Measurements from ENCODE around the gene TSPAN16. TPM values are rescaled to one million over a fixed set of nuclear protein-coding genes. Genes with fewer than 3 reads are reported as not detected.
A peak's percentile ranks its signal among the peaks of the same experiment; 100 is the strongest.

The TSPAN16 gene
- total RNA-seq, 3 donors from 2014 or later, result not detected

DNA sequence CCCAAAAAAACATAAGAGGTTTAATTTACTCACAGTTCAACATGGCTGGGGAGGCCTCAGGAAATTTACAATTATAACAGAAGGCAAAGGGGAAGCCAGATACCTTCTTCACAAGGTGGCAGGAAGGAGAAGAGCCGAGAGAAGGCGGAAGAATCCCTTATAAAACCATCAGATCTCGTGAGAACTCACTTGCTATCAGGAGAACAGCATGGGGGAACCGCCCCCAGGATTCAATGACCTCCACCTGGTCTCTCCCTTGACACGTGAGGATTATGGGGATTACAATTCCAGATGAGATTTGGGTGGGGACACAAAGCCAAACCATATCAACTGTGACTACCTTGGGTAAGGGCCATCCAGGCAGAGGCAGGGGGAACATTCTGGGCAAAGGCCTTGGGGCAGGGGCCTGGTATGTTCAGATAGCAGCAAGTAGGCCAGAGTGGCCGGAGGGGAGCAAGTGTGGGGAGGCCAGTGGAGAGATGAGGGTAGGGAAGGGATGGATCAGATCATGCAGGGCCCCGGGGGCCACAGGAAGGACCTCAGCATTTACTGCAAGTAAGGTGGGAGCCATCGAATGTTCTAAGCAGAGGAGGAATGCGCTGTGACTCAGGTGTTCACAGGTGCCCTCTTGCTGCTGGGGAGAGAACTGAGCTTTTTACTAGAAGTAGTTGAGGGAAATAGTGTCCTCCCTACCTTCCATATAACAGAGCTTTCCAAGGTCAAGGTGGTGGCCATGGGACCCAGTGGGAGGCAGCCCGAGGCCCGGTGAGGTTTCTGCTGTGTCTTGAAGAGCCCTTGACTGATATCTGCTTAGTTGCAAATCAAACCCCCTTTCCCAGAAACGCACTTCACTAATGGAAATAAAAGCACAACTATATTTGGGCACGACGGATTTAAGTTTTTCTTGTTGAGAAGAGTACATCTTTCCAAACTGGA, 25.5 kb downstream of the TSPAN16 start:
- no peak for ATAC-seq
- Histone ChIP-seq H3K4me1 (ENCODE audit: low read depth) (peaks cover 19% of the 10 kb centered on the region), H3K36me3 (ENCODE audit: low read depth) (no peaks in the 10 kb centered on the region), H3K4me3 (no peak overlapping the region), H3K9me3 (no peaks in the 10 kb centered on the region)
- DNase-seq, result peak in 1 of 3 donors; percentile 43
- TF ChIP-seq, protein P1, sequence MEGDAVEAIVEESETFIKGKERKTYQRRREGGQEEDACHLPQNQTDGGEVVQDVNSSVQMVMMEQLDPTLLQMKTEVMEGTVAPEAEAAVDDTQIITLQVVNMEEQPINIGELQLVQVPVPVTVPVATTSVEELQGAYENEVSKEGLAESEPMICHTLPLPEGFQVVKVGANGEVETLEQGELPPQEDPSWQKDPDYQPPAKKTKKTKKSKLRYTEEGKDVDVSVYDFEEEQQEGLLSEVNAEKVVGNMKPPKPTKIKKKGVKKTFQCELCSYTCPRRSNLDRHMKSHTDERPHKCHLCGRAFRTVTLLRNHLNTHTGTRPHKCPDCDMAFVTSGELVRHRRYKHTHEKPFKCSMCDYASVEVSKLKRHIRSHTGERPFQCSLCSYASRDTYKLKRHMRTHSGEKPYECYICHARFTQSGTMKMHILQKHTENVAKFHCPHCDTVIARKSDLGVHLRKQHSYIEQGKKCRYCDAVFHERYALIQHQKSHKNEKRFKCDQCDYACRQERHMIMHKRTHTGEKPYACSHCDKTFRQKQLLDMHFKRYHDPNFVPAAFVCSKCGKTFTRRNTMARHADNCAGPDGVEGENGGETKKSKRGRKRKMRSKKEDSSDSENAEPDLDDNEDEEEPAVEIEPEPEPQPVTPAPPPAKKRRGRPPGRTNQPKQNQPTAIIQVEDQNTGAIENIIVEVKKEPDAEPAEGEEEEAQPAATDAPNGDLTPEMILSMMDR (IDR thresholded peaks at IDR 0.05), result no peak
- intact Hi-C loops (cut with DNase I, micrococcal nuclease), result no loop called here

DNA sequence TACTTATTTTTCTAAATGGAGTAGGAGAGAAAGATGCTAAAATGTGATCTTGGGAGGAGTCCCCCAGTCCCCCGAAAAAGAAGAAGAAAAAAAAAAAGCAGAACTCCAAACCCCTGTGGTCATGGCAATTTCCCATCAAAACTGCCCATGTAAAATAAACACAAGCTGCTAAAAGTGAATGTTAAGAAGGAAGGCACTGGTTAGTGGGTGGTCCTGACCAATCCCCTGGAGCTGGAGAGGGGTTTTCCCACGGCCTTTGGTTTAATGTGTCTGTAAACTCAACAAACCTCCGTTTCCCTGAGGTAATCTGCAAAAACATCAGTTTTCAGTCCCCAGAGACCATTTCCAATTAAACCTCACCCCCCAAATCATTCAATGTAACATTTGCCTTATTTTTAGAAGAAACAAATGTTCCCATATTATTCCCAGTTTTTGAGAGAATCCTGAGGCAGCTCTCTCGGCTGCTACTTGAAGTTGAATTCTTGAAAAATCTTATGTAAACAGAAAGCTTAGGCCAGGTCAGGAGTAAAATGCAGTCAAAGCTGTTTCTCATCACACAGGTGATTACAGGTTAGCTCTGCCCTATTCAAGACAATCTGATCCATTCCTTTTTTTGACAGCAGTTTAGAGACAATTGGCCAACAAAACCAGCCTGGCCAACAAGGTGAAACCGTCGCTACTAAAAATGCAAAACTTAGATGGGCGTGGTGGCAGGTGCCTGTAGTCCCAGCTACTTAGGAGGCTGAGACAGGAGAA, 26.5 kb downstream of the TSPAN16 start:
- Histone ChIP-seq H3K36me3 (ENCODE audit: low read depth) (no peaks in the 10 kb centered on the region), H3K4me1 (ENCODE audit: low read depth) (peaks cover 19% of the 10 kb centered on the region), H3K9me3 (no peaks in the 10 kb centered on the region), H3K4me3 (no peak overlapping the region)
- intact Hi-C loops (cut with DNase I, micrococcal nuclease), result no loop called here
- DNase-seq, result no peak
- no peak for ATAC-seq
- TF ChIP-seq, protein P1 (IDR thresholded peaks at IDR 0.05), result no peak

DNA sequence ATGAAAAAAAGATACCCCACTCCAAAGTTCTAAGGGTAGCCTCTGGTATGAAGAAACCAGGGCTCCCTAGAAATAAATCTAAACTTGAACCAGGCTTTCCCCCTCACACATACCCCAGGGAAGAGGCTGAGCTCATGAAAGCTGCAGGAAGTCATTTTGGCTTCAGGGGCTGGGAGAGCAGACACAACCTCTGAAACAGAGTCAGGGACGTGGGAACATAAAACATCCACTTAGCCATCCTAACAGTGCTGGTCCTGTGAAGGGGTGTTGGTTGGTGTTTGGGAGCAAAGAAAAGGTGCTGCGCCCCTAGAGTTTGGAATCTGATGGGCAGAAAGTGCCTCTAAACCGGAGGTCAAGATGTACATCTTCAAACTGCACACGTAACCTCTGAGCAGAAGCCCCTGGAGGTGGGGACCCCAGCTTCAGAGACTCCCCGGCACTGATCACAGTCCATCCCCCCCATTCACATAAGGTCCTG, 27.7 kb downstream of the TSPAN16 start:
- Histone ChIP-seq H3K36me3 (ENCODE audit: low read depth) (no peaks in the 10 kb centered on the region), H3K4me3 (no peak overlapping the region), H3K4me1 (ENCODE audit: low read depth) (peaks cover 19% of the 10 kb centered on the region), H3K9me3 (no peaks in the 10 kb centered on the region)
- DNase-seq, result no peak
- intact Hi-C loops (cut with DNase I, micrococcal nuclease), result no loop called here
- TF ChIP-seq, protein P1 (IDR thresholded peaks at IDR 0.05), result no peak
- no peak for ATAC-seq

GRCh38 chr19:11324079-11324661, 28.2 kb downstream of the TSPAN16 start:
- intact Hi-C loops (cut with DNase I, micrococcal nuclease), result no loop called here
- Histone ChIP-seq H3K36me3 (ENCODE audit: low read depth) (no peaks in the 10 kb centered on the region), H3K9me3 (no peaks in the 10 kb centered on the region), H3K4me3 (no peak overlapping the region), H3K4me1 (ENCODE audit: low read depth) (peaks cover 19% of the 10 kb centered on the region)
- peak; percentile 74 to 80 (median 78) for DNase-seq
- peak; percentile 92 for ATAC-seq
- TF ChIP-seq, protein P1 (IDR thresholded peaks at IDR 0.05), result no peak

- Histone ChIP-seq H3K9me3 (no peaks in the 10 kb centered on the region), H3K36me3 (ENCODE audit: low read depth) (no peaks in the 10 kb centered on the region), H3K4me1 (ENCODE audit: low read depth) (peaks cover 15% of the 10 kb centered on the region), H3K4me3 (no peak overlapping the region)
- TF ChIP-seq, protein P1 (IDR thresholded peaks at IDR 0.05), result no peak
- peak in 1 of 3 donors; percentile 43 for DNase-seq
- intact Hi-C loops (cut with DNase I, micrococcal nuclease), result no loop called here
- peak; percentile 16 for ATAC-seq
Measured at GRCh38 chr19:11324748-11325389, 28.9 kb downstream of the TSPAN16 start.

All from mucosa of descending colon (tissue), 3 donors.